Astrocyte (in vitro differentiated cells and primary cell): ENCODE data around the gene MCTP2.

Experiments used
- CTCF ChIP-seq: IDR thresholded peaks from 2 replicates; pipeline ENCODE4 v1.5.1; 2011; ENCODE audit warnings: low read depth, mild to moderate bottlenecking, inconsistent platforms, low read length, moderate library complexity; ENCODE audit not compliant: insufficient read depth
- EZH2 ChIP-seq: IDR thresholded peaks from 2 replicates; pipeline ENCODE4 v1.6.1; 2012; ENCODE audit warnings: mild to moderate bottlenecking, low read length, inconsistent platforms; ENCODE audit not compliant: insufficient read depth

- TF ChIP-seq EZH2, result no peak
- no peak for TF ChIP-seq CTCF
These were observed 294.8 kb downstream of the MCTP2 start for GRCh38 chr15:94526071-94526689.
